Neural progenitor cell (in vitro differentiated cells): Measurements from ENCODE around the gene ALKBH1.

ENCODE experiments used
- CTCF ChIP-seq: fragments of 200-600 bp; sonication (generic); IDR thresholded peaks from 2 replicates; pipeline ENCODE4 v1.5.1; 2017; ENCODE audit warnings: antibody characterized with exemption, mild to moderate bottlenecking
- EZH2 ChIP-seq: fragments of 200-600 bp; sonication (generic); IDR thresholded peaks from 2 replicates; pipeline ENCODE4 v1.6.1; 2017; ENCODE audit warnings: antibody characterized with exemption, mild to moderate bottlenecking, moderate library complexity
- EZH2phosphoT487 ChIP-seq: fragments of 200-600 bp; sonication (generic); IDR thresholded peaks from 2 replicates; pipeline ENCODE4 v1.6.1; 2017; ENCODE audit warnings: antibody characterized with exemption

GRCh38 chr14:77647853-77648252 lies 60.0 kb downstream of the ALKBH1 start:
- TF ChIP-seq CTCF, result no peak
- TF ChIP-seq EZH2, result no peak
- no peak for TF ChIP-seq EZH2phosphoT487
